GM19395 (cell line): ENCODE data around the gene STRIP2.
"Not testable (repeated sequence)": the region's sequence is repeated elsewhere in the genome, so short reads cannot be mapped to it uniquely, and the experiment has no call there.

ENCODE experiments used
- ATAC-seq: cut with Tn5 transposase; IDR thresholded peaks from one replicate; pipeline ENCODE4 v1.9.1; 2021; ENCODE audit warnings: mild to moderate bottlenecking, moderate library complexity; ENCODE audit not compliant: unreplicated experiment

STRIP2 gene, protein sequence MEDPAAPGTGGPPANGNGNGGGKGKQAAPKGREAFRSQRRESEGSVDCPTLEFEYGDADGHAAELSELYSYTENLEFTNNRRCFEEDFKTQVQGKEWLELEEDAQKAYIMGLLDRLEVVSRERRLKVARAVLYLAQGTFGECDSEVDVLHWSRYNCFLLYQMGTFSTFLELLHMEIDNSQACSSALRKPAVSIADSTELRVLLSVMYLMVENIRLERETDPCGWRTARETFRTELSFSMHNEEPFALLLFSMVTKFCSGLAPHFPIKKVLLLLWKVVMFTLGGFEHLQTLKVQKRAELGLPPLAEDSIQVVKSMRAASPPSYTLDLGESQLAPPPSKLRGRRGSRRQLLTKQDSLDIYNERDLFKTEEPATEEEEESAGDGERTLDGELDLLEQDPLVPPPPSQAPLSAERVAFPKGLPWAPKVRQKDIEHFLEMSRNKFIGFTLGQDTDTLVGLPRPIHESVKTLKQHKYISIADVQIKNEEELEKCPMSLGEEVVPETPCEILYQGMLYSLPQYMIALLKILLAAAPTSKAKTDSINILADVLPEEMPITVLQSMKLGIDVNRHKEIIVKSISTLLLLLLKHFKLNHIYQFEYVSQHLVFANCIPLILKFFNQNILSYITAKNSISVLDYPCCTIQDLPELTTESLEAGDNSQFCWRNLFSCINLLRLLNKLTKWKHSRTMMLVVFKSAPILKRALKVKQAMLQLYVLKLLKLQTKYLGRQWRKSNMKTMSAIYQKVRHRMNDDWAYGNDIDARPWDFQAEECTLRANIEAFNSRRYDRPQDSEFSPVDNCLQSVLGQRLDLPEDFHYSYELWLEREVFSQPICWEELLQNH

DNA sequence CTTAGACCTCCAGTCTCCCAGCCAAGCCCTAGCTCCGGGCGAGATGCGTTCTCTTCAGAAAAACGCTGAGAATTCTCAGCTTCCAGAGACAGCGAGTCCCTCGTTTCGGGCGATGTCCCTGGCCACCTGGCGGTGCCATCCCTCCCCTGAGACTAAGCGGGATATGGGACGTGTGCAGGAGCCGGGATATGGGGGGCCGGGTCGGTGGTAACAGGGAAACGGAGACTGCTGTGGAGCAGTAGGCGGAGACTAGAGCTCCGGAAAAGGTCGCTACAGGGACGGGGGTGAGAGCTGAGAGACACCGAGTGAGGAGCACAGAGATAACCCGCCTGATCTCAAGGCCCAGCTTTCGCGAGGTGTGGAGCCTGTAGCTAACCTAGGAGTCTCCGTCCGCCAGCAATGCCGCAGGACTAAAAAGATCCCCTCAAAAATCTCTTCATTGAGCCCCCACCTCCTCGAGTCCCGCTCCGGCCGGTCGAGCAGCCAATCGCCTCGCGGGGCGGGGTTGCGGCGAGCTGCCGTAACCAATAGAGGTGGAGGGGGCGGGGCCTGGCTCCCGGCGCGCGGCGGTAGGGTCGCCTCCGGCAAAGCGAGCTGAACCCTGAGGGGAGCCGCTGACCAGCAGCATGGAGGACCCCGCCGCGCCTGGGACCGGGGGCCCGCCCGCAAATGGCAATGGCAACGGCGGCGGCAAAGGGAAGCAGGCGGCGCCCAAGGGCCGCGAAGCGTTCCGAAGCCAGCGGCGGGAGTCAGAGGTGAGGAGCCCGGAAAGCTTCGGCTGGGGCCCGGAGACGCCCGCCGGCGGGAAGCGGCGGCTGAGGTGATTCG is at the start of gene STRIP2:
TSS of gene STRIP2 (plus strand) at position 586 of the 828 bp plus-strand sequence. CDS start at position 627, 41 bp downstream.
- ATAC-seq: peak; percentile 99

DNA sequence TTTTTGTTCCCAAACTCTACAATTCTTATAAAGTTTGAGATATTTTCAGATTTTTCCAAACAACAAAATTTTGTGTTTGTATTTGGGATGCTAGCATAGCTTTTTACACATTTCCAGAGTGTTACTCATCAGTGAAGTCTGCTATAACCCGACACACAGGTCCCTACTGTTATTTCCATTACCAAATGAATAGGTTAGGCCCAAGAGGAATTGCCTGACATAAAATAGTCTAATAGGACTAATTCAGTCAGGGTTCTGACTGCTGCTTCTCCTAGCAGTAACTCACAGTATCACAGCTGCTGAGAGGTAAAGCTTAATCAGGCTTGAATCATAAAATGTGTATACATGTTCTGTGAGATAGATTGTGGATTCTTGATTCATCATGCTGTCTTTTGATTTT is 49.1 kb upstream of the STRIP2 start:
- no peak for ATAC-seq

DNA sequence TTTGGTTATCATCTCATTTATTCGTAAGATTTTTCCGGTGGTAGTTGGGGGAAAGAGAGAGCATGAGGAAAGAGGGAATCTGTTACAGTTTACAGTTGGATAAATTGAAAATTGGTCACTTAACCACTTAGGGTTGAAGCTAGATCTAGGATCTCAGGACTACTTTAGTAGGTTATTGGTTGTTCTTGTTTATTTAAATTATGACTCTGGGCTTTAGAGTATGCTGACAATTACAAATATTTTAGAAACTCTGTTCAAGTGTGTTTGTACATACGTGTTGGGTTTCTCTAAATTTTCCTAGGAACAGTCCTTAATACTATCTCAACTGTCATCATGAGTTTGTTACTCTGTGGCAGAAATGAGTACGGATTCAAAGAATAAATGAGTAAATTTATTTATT is 48.6 kb upstream of the STRIP2 start:
- no peak for ATAC-seq

DNA sequence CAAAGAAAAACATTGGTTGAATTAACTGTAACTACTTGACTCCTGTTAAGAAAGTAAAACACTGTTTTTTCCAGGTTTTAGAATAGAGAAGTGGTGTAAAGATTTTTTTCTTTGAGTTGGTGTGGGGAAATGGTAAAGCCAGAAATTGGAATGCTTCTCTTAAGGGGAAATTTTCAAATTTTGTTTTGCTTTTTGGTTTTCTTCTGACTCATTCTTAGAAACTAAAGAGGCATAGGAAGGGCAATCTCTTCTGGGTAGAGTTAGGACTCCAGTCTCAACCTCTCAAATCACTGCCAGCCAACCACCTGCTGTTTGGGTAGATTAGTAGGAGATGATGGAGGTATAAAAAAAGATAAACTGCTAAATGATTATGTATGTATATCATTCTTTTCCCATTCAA is 47.7 kb upstream of the STRIP2 start:
- no peak for ATAC-seq

DNA sequence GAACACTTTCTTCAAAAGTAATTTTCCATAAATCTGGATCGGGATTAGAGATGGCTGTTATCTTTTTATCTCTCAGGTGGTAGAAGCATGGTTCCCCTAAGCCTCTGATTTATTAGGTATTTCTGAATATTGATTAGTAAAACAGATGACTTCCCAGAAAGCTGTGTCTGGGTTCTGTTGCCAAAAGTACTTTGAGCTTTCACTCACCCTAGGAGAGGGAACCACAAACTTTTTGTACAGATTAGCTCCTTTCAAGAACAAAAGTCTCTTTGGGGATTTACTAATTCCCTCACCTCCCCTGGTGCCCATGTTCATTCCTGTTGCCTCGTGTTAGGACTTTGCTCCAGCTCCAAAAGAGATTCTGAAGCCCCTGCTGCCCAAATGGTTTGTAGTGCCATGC is 46.7 kb upstream of the STRIP2 start:
- no peak for ATAC-seq

DNA sequence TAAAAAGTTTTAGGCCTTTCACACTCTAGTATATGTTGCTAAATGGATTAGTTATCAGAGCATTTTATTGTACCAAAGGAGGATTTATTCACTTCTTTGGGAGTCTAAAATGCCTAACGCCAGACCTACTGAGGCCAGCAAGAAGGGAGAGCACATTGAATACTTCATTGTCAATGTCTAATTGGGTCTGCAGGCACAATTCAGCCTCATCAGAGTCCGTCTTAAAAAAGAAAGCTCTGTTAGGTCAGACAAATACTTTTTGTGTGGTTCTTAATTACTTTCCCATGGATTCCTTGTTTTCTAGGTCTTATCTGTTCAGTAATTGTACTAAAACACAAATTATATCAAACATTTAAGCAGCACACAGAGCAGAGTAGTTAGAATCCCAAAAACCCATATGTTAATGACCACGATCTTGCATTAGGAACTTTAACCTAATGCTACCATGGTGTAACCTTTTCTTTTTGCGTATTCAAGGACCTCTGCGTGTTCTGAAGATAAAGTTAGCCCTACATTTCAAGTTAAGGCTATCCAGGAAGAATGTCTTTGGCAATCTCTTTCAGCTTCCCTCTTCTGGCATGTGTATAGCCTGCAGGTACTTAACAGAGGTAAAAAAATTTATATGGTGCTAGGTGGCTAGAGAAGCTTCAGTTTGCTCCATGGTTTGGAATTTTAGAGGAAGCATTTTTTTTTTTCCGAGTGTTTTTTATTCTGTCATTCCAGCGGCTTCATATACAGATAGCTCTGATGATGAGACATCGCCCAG is 45.7 kb upstream of the STRIP2 start:
- no peak for ATAC-seq

DNA sequence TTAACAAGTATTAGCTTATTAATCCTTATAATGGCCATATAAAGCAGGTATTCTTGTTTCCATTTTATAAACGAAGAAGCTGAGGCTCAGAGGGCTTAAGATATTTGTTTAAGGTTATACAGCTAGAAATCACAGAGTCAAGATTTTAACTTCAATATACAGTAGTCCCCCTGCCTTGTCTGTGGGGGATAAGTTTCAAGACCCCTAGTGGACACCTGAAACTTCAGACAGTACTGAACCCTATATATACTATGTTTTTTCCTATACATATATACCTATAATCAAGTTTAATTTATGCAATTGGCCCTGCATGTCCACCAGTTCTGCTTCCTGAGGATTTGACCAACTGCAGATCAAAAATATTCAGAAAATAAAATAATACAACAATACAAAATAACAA is 44.4 kb upstream of the STRIP2 start:
- ATAC-seq: no peak

DNA sequence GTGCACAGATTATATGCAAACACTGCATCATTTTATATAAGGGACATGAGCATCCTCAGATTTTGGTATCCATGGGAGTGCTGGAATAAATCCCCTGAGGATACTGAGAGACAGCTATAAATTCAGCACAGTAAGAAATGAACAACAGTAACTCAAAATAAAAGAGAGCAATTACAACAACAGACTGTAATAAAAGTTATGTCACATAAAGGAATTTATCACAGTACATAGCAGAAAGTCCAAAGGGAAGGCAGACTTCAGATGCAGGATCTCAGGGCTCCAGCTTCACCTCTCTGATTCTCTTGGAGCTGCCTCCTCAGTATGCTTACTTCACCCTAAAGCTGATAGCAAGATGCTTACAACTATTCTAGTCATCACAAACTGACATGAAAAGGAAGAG is 43.9 kb upstream of the STRIP2 start:
- no peak for ATAC-seq

DNA sequence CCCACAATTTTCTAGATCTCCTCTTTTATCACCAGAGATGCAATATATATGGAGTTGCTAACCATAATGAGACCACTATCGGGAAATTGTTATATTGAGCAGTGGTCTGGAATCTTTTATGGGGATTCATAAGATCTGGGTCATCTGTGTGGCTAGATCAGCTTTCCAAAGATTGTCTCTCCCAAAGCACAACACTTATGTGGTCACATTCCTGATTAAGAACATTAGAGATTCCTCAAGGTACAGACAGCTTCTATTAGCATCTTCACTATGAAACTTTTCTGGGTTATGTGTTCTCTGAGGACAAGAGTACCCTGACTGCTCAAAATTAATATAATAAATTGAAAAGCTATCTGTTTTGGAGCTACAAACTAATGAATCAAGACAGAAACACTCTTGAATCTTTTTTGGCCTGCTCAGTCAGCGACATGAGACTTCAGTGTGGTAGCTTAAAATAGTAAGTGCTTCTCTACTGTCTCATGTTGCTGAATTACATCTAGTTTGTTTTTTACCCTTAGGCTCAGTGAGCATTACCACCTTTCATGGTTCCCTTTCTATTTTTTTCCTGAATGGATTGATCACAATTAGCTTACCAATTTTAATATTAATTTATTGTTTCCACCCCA is 42.6 kb upstream of the STRIP2 start:
- no peak for ATAC-seq

DNA sequence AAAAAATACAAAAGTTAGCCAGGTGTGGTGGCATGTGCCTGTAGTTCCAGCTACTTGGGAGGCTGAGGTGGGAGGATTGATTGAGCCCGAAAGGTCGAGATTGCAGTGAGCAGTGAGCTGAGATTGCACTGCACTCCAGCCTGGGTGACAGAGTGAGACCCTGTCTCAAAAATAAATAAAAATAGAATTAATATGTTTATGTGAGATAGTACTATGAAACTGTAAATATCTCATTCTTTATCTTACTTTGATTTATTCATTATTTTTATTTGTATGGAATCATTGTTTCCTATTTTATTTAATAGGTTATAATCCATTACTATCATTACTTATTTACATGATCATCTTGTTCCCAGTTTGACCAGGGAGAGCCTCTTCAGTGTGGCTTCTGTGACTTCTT is 41.0 kb upstream of the STRIP2 start:
- no peak for ATAC-seq

DNA sequence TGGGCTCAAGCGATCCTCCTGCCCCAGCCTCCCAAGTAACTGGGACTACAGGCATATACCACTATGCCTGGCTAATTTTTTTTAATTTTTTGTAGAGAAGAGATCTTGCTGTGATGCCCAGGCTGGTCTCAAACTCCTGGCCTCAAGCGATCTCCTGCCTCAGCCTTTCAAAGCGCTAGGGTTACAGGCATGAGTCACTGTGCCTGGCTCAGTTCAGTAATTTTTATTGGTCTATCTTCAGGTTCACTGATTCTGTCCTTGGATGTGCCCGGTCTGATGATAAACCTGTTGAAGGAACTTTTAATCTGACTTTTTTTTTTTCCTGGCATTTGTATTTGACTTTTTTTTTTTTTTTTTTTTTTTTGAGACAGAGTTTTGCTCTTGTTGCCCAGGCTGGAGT is 40.1 kb upstream of the STRIP2 start:
- ATAC-seq: no peak

DNA sequence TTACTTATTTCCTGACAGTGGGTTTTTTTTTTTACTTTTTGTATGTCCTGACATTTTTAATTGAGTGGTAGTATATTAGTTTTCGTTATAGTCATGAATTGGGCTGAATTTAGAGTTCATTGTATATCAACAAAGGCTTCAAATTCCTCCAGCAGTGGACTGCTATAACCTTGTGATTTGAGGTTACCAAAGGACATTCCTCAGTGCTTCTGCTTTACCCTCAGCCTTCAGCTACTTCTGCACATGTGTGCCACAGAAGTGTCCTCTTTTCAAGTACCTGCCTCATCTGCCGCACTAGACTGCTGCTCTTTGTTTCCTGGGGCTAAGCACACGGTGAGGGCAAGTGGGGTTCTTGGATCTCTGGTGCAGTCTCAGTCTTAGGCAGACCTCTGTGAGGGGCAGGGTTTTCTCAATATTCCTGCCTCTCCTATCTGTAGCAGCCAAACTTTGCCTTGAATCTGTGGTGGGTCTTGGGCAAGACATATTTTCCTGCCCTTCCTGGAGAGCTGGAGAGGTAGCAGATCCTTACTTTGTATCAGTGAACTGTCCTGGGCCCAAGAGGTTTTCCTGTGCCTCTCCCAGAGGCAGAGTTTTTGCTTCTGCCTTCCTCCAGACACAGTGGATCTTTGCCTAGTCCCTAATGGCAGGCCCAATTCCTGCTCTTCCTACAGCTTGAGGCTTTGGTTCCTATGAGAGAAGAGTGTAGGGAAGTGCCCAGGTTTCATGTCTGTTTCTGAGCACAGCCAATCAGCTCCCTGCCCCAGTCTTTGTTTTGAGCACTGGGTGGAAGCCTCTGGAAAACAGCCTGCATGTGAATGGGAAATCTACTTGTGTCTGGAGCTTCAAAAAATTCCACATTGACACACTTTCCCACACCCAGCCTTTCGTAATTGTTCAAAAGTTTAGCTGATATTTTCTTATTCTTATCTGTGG is 39.0 kb upstream of the STRIP2 start:
- ATAC-seq: no peak

DNA sequence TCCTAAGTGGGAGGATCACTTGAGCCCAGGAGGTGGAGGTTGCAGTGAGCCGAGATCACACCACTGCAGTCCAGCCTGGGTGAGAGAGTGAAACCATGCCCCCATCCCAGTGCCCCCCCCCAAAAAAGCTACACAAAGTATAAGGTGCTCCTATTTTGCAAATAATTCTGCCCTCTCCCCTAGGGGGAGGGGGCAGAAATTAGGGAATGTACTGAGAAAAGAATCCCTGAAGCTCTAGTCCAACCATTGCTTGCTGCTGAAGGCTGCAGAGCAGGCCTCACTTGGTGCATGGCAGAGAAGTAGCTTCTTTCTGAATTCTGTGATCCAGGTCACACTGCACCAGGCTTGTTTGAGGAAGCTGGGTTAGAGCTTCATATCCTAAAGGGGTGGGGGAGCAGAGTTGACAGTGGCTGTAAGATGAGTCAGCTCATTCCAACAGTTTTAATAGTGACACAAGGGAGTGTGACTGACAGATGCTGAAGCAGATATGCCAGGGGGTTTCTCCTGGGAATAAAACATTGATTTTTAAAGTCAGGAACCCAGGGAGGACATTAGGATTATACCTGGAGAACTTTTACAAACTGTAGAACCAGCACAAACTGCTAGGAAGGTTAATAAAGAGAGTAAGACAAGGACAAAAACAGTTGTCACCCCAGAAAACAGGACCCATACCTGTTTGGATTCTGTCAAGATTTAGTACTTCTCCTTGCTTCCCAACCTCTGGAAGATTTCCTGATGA is 32.8 kb upstream of the STRIP2 start:
- ATAC-seq: no peak

DNA sequence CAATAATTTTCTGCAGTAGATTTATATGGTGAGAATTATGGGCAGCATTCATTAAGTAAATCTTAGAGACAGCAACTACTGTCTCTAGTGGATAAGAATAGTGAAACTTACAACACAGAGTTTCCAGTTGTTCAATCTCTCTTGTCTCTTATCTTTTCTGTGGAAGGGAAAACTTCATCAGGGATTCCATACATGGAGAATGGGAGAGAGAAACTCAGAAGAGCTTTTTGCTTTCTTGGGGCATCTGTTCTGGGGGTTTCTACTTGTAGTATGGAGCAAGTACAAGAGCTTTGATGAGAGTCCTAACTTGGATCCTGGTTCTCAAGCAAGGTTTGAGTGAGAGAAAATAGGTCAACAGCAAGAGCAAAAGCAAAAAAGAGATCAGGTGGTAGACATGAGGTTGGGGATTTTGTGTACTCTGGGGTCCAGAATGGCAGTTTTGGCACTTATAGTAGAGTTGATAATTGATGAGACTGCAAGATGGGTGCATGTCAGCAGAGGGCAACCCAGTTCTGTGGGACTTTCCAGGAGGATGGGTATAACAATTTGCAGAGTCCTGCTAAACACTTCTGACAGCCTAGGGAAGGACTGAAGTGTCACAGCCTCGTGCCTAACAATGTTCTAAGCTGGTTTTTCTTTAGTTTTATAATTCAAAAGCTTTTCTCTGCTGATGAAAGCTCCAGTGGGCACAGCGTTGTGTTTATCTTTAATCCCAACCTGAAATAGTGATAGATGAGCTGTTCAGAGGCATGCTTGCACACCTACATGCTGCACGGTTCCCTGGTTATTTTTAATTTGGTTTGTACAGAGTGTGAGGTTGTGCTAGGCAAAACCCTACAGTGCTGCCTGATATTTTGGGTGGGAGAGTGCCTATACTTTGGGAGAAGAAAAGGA is 32.0 kb upstream of the STRIP2 start:
- no peak for ATAC-seq

DNA sequence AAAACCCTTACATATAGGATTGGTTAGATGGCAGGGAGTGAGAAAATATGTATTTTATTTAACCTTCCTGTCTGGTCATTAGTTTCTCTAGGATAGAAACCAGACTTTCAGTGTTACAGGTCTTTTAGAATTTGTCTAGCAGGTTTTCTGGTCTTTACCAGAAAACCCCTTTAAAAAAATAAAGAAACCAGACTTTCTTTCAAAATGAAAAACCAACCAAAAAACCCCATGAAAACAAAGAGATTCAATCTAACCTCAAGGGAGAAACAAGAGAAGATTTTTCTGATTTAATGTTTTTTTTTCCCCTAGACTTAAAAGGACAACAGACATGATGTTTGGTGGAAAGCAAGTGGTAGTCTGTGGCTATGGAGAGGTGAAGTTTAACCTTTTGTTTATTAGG is 28.7 kb upstream of the STRIP2 start:
- ATAC-seq: no peak

DNA sequence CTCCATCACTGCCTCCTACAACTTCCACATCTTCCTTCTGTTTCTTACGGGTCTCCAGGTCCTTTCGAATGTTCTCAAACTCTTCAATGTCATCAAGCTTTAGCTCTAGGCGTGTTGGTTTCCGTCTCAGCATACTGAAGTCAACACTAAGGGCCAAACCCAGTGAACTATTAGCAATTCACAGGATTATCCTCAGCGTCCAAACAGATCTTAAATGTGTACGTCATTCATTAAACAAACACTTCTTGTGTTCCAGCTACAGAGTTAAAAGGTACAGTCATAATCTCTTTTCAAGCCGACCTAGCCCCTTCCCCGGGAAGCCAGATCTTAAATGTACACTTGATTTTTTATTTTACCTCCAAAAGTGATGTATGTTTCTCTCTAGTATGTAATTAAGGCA is 24.0 kb upstream of the STRIP2 start:
- ATAC-seq: not testable (repeated sequence)

DNA sequence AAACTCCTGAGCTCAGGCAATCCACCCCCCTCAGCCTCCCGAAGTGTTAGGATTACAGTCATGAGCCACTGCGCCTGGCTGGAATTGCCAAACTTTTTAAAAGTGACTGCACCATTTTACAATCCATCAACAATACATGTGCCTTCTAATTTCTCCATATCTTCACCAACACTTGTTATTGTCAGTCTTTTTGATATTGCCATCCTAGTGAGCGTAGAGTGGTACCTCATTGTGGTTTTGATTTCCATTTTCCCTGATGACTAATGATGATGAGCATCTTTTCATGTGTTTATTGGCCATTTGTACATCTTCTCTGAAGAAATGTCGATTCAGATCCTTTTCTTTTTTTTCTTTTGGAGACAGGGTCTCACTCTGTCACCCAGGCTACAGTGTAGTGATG is 21.7 kb upstream of the STRIP2 start:
- no peak for ATAC-seq
